AG04449 (cell line): Measurements from ENCODE around the gene SMURF2.

Source experiments
- CTCF ChIA-PET: fragments of 350-600 bp; formaldehyde crosslinking; extraction: SDS; loops from one replicate; lab custom pipeline; 2021; ENCODE audit warnings: antibody characterized with exemption; lab: Yijun Ruan, JAX
- POLR2A ChIA-PET: fragments of 400-600, 350-600 bp; formaldehyde crosslinking; extraction: SDS; loops from one replicate; lab custom pipeline; 2020; ENCODE audit warnings: antibody characterized with exemption, inconsistent platforms; lab: Yijun Ruan, JAX
- DNase-seq: peaks from one replicate; pipeline ENCODE4 v3.0.0-alpha.2; 2010; ENCODE audit warnings: low read depth, low spot score
- H3K4me3 ChIP-seq: 2 replicates; pipeline ENCODE4 v1.5.1; 2011; ENCODE audit warnings: low read depth, mild to moderate bottlenecking, control low read depth, low read length
- CTCF ChIP-seq: IDR thresholded peaks from one replicate; pipeline ENCODE4 v1.5.1; 2011; ENCODE audit warnings: mild to moderate bottlenecking, moderate library complexity, low read length, control low read depth, inconsistent platforms; ENCODE audit not compliant: insufficient read depth; ENCODE audit errors: missing control alignments

Gene SMURF2

GRCh38 chr17:64658931-64659330 is 3.2 kb downstream of the SMURF2 start:
- H3K4me3 ChIP-seq = peak overlapping the region; percentile 1
- POLR2A ChIA-PET = no interaction called here
- no peak for DNase-seq
- CTCF ChIA-PET = interaction anchor here (1.0 to 9.1 kb wide), 3 partner anchors 10 to 119 kb away, joined by 3 to 45 read pairs (median 16); no protein-coding TSS in a partner anchor
- TF ChIP-seq CTCF = no peak

- POLR2A ChIA-PET = no interaction called here
- CTCF ChIA-PET = interaction anchor here (1.0 to 9.1 kb wide), 4 partner anchors 9 to 81 kb away, joined by 3 to 45 read pairs (median 10); no protein-coding TSS in a partner anchor
- no peak for TF ChIP-seq CTCF
- peak overlapping the region; percentile 21; the same call in 1 of the 2 replicates for H3K4me3 ChIP-seq
- no peak for DNase-seq
Observed at GRCh38 chr17:64657610-64658125, 4.4 kb downstream of the SMURF2 start.

- no peak overlapping the region for H3K4me3 ChIP-seq
- CTCF ChIA-PET = interaction anchor here (1.1 to 9.1 kb wide), 3 partner anchors 10 to 83 kb away, joined by 4 to 45 read pairs (median 4); no protein-coding TSS in a partner anchor
- POLR2A ChIA-PET = no interaction called here
- TF ChIP-seq CTCF = no peak
- no peak for DNase-seq
Observed at GRCh38 chr17:64655704-64656103, 6.4 kb downstream of the SMURF2 start.

GRCh38 chr17:64653985-64654355 is 8.1 kb downstream of the SMURF2 start:
- POLR2A ChIA-PET = no interaction called here

GRCh38 chr17:64653325-64653984 is 8.7 kb downstream of the SMURF2 start:
- H3K4me3 ChIP-seq = no peak overlapping the region
- no peak for TF ChIP-seq CTCF
- ChIA-PET CTCF (interaction anchor here (1.3 to 9.1 kb wide), 2 partner anchors 8 to 85 kb away, joined by 4 to 45 read pairs; no protein-coding TSS in a partner anchor), POLR2A (interaction anchor here (1.1 kb wide), 1 partner anchor 9 kb away, joined by 3 read pairs; the partner anchor contains the start of gene SMURF2)
- no peak for DNase-seq

More at GRCh38 chr17:64653985-64654355, 8.1 kb downstream of the SMURF2 start:
- TF ChIP-seq CTCF = no peak
- no peak overlapping the region for H3K4me3 ChIP-seq
- CTCF ChIA-PET = interaction anchor here (0.8 to 9.1 kb wide), 3 partner anchors 9 to 124 kb away, joined by 4 to 45 read pairs (median 5); no protein-coding TSS in a partner anchor
- DNase-seq = no peak

- H3K4me3 ChIP-seq = no peak overlapping the region
- no peak for DNase-seq
- TF ChIP-seq CTCF = no peak
- ChIA-PET POLR2A (interaction anchor here (1.7 kb wide), 1 partner anchor 88 kb away, joined by 4 read pairs; no protein-coding TSS in a partner anchor), CTCF (interaction anchor here (0.8 to 9.1 kb wide), 4 partner anchors 11 to 232 kb away, joined by 3 to 45 read pairs (median 5); no protein-coding TSS in a partner anchor)
Observed at GRCh38 chr17:64651889-64652288, 10.2 kb downstream of the SMURF2 start.
